ENCODE measurements around the gene KLHL35. TPM values are rescaled to one million over a fixed set of nuclear protein-coding genes. Genes with fewer than 3 reads are reported as not detected.

KLHL35 gene
- total and polyA plus RNA-seq, 2 experiments from 2014 or later, result 0.10 to 0.28 TPM

DNA sequence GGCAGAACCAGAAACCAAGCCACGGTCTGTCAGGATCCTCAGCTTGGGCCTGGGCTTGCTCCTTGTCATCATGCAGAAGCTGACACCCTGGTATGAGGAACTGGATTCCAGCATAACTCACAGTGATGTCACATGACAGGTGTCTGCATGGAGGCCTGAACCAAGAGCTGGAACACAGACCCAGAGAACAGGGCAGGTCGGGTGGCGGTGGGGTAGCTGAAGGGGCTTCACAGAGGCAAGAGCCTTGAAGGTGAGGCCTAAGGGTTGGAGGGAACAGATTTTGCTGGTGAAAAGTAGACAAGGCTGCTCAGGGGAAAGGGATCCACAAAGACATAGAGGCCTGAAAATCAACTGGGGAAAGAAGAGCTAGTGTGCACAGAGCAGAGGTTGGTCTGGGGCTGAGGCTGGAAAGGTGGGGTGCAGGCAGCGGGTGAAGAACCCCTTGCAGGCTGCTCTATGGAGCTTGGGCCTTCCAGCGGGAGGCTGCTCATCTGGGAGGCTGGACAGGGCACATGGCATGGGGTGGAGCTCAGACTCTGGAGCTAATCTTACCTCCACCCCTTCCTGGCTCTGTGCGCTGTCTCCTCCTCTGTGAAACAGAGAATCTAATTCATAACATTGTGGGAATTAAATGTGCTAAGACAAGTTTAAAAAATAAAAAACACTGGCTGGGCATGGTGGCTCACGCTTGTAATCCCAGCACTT, 52.1 kb downstream of the KLHL35 start:
- no peak for DNase-seq (ENCODE audit: low spot score)
- no peaks in the 10 kb centered on the region for H3K9me2 ChIP-seq (ENCODE audit: insufficient read depth)
- no peak overlapping the region for H3K4me3 Mint-ChIP-seq
- no peak for ATAC-seq
- no peak overlapping the region; the same call in 1 of the 2 replicates for H3K27ac Mint-ChIP-seq
- no peak overlapping the region for H3K4me2 ChIP-seq
- H3K9me3 Mint-ChIP-seq, result no peaks in the 10 kb centered on the region
- peaks cover 8% of the 10 kb centered on the region for H3K27me3 Mint-ChIP-seq (ENCODE audit: insufficient read depth, low read depth, poor library complexity)
- no peaks in the 10 kb centered on the region for H3K36me3 Mint-ChIP-seq (ENCODE audit: low read depth)
- no peaks in the 10 kb centered on the region for H3K79me2 ChIP-seq (replicated peaks; ENCODE audit: insufficient read depth)
- no peaks in the 10 kb centered on the region for H3F3A ChIP-seq (replicated peaks; ENCODE audit: low read depth)
- H3K4me1 Mint-ChIP-seq, result peaks cover 18% of the 10 kb centered on the region
- H3K27me3 ChIP-seq (ENCODE audit: insufficient read depth), result no peaks in the 10 kb centered on the region
- H2AFZ ChIP-seq, result peak overlapping the region; percentile 47; the same call in 1 of the 2 replicates
- H3K36me3 ChIP-seq (ENCODE audit: insufficient read depth), result no peaks in the 10 kb centered on the region
- no peak overlapping the region for H3K27ac ChIP-seq (ENCODE audit: low read depth)
- H4K20me1 ChIP-seq (replicated peaks; ENCODE audit: insufficient read depth), result no peaks in the 10 kb centered on the region
- TF ChIP-seq ZNF114 (CRISPR knock-in tag; IDR thresholded peaks at IDR 0.05) (no peak), CREB1 (CRISPR knock-in tag; IDR thresholded peaks at IDR 0.05; ENCODE audit: low read depth) (no peak), NANOG (IDR thresholded peaks at IDR 0.05; ENCODE audit: borderline replicate concordance) (no peak), EZH2 (IDR thresholded peaks at IDR 0.05; ENCODE audit: low read depth, unreplicated experiment) (no peak), EZH2phosphoT487 (IDR thresholded peaks at IDR 0.05; ENCODE audit: unreplicated experiment) (no peak), STAT1 (IDR thresholded peaks at IDR 0.05; ENCODE audit: unreplicated experiment) (no peak), ZNF331 (CRISPR knock-in tag; IDR thresholded peaks at IDR 0.05; ENCODE audit: low read depth) (no peak), POLR2AphosphoS5 (IDR thresholded peaks at IDR 0.05; ENCODE audit: low read depth) (no peak), JUNB (IDR thresholded peaks at IDR 0.05; ENCODE audit: unreplicated experiment) (no peak)
- TF ChIP-seq, protein P1, sequence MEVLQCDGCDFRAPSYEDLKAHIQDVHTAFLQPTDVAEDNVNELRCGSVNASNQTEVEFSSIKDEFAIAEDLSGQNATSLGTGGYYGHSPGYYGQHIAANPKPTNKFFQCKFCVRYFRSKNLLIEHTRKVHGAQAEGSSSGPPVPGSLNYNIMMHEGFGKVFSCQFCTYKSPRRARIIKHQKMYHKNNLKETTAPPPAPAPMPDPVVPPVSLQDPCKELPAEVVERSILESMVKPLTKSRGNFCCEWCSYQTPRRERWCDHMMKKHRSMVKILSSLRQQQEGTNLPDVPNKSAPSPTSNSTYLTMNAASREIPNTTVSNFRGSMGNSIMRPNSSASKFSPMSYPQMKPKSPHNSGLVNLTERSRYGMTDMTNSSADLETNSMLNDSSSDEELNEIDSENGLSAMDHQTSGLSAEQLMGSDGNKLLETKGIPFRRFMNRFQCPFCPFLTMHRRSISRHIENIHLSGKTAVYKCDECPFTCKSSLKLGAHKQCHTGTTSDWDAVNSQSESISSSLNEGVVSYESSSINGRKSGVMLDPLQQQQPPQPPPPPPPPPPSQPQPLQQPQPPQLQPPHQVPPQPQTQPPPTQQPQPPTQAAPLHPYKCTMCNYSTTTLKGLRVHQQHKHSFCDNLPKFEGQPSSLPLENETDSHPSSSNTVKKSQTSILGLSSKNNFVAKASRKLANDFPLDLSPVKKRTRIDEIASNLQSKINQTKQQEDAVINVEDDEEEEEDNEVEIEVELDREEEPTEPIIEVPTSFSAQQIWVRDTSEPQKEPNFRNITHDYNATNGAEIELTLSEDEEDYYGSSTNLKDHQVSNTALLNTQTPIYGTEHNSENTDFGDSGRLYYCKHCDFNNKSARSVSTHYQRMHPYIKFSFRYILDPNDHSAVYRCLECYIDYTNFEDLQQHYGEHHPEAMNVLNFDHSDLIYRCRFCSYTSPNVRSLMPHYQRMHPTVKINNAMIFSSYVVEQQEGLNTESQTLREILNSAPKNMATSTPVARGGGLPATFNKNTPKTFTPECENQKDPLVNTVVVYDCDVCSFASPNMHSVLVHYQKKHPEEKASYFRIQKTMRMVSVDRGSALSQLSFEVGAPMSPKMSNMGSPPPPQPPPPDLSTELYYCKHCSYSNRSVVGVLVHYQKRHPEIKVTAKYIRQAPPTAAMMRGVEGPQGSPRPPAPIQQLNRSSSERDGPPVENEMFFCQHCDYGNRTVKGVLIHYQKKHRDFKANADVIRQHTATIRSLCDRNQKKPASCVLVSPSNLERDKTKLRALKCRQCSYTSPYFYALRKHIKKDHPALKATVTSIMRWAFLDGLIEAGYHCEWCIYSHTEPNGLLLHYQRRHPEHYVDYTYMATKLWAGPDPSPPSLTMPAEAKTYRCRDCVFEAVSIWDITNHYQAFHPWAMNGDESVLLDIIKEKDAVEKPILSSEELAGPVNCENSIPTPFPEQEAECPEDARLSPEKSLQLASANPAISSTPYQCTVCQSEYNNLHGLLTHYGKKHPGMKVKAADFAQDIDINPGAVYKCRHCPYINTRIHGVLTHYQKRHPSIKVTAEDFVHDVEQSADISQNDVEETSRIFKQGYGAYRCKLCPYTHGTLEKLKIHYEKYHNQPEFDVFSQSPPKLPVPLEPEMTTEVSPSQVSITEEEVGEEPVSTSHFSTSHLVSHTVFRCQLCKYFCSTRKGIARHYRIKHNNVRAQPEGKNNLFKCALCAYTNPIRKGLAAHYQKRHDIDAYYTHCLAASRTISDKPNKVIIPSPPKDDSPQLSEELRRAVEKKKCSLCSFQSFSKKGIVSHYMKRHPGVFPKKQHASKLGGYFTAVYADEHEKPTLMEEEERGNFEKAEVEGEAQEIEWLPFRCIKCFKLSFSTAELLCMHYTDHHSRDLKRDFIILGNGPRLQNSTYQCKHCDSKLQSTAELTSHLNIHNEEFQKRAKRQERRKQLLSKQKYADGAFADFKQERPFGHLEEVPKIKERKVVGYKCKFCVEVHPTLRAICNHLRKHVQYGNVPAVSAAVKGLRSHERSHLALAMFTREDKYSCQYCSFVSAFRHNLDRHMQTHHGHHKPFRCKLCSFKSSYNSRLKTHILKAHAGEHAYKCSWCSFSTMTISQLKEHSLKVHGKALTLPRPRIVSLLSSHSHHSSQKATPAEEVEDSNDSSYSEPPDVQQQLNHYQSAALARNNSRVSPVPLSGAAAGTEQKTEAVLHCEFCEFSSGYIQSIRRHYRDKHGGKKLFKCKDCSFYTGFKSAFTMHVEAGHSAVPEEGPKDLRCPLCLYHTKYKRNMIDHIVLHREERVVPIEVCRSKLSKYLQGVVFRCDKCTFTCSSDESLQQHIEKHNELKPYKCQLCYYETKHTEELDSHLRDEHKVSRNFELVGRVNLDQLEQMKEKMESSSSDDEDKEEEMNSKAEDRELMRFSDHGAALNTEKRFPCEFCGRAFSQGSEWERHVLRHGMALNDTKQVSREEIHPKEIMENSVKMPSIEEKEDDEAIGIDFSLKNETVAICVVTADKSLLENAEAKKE (CRISPR knock-in tag; IDR thresholded peaks at IDR 0.05), result no peak
- TF ChIP-seq, protein P2, sequence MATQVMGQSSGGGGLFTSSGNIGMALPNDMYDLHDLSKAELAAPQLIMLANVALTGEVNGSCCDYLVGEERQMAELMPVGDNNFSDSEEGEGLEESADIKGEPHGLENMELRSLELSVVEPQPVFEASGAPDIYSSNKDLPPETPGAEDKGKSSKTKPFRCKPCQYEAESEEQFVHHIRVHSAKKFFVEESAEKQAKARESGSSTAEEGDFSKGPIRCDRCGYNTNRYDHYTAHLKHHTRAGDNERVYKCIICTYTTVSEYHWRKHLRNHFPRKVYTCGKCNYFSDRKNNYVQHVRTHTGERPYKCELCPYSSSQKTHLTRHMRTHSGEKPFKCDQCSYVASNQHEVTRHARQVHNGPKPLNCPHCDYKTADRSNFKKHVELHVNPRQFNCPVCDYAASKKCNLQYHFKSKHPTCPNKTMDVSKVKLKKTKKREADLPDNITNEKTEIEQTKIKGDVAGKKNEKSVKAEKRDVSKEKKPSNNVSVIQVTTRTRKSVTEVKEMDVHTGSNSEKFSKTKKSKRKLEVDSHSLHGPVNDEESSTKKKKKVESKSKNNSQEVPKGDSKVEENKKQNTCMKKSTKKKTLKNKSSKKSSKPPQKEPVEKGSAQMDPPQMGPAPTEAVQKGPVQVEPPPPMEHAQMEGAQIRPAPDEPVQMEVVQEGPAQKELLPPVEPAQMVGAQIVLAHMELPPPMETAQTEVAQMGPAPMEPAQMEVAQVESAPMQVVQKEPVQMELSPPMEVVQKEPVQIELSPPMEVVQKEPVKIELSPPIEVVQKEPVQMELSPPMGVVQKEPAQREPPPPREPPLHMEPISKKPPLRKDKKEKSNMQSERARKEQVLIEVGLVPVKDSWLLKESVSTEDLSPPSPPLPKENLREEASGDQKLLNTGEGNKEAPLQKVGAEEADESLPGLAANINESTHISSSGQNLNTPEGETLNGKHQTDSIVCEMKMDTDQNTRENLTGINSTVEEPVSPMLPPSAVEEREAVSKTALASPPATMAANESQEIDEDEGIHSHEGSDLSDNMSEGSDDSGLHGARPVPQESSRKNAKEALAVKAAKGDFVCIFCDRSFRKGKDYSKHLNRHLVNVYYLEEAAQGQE (IDR thresholded peaks at IDR 0.05; ENCODE audit: unreplicated experiment), result no peak
- TF ChIP-seq, protein P3, sequence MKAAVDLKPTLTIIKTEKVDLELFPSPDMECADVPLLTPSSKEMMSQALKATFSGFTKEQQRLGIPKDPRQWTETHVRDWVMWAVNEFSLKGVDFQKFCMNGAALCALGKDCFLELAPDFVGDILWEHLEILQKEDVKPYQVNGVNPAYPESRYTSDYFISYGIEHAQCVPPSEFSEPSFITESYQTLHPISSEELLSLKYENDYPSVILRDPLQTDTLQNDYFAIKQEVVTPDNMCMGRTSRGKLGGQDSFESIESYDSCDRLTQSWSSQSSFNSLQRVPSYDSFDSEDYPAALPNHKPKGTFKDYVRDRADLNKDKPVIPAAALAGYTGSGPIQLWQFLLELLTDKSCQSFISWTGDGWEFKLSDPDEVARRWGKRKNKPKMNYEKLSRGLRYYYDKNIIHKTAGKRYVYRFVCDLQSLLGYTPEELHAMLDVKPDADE (IDR thresholded peaks at IDR 0.05), result no peak
- TF ChIP-seq, protein P4, sequence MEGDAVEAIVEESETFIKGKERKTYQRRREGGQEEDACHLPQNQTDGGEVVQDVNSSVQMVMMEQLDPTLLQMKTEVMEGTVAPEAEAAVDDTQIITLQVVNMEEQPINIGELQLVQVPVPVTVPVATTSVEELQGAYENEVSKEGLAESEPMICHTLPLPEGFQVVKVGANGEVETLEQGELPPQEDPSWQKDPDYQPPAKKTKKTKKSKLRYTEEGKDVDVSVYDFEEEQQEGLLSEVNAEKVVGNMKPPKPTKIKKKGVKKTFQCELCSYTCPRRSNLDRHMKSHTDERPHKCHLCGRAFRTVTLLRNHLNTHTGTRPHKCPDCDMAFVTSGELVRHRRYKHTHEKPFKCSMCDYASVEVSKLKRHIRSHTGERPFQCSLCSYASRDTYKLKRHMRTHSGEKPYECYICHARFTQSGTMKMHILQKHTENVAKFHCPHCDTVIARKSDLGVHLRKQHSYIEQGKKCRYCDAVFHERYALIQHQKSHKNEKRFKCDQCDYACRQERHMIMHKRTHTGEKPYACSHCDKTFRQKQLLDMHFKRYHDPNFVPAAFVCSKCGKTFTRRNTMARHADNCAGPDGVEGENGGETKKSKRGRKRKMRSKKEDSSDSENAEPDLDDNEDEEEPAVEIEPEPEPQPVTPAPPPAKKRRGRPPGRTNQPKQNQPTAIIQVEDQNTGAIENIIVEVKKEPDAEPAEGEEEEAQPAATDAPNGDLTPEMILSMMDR (conservative IDR thresholded peaks at IDR 0.05; ENCODE audit: low read depth in 2 of 2), result no peak
- no peaks in the 10 kb centered on the region; the same call in 1 of the 2 replicates for H3K4me1 ChIP-seq (ENCODE audit: insufficient read depth)
- no peak overlapping the region for H3K4me3 ChIP-seq

Data from GM23338 (cell line).